GM12865 (cell line): ENCODE data around the gene EIF4EBP3.
A peak's percentile ranks its signal among the peaks of the same experiment; 100 is the strongest.

Experiments used
- DNase-seq: peaks from one replicate; pipeline ENCODE4 v3.0.0; 2010; ENCODE audit warnings: low read depth
- H3K4me3 ChIP-seq: 2 replicates; pipeline ENCODE4 v1.5.1; 2011; ENCODE audit warnings: mild to moderate bottlenecking, low read depth, low read length, control low read depth
- TF ChIP-seq, protein P1 (sequence below): IDR thresholded peaks from 2 replicates; pipeline ENCODE4 v1.5.1; 2011; ENCODE audit warnings: low read length, control low read depth, low read depth, inconsistent platforms; ENCODE audit not compliant: insufficient read depth; ENCODE audit errors: missing control alignments

The EIF4EBP3 gene

DNA sequence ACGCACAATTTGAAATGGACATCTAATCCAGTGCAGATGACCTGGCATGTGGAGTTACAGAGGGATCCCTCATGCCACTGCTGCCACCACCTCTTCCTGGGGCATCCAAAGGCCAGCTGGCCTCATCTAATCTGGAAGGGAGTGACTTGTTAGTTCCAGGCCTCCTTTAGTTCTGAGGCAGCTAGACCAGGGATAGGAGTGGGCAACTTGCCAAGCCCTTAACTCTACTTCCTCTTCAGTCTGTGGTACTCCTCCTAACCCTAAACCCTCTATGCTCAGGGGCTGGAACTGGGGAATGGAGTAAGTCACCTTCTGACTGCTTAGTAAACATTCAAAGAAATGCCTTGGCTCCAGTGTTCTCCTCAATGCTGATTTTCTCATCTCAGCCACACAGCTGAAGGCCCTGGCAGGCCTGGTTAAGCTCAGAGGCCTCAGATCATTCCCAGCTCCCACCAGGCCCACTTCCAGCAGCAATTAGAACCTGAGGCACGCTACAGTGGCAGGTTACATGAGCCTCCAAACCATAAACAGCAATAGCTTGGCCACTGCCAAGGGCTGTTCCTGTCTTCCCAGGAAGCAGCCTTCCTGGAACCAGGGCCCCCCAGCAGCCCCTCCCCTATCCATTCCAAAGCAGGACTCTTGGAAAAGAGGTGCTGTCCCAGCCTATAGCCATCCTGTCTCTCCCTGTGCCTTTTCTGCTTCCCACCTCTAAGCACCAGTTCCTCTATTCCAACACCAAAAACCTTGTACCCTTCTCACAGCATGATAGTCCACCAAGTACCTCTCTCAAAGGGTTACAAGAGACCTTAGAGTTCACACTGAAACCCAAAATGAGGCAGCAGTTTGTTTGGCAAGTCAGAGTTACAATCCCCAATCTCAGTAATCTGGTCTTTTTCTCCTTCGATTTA lies 2.0 kb downstream of the EIF4EBP3 start:
- TF ChIP-seq, protein P1, sequence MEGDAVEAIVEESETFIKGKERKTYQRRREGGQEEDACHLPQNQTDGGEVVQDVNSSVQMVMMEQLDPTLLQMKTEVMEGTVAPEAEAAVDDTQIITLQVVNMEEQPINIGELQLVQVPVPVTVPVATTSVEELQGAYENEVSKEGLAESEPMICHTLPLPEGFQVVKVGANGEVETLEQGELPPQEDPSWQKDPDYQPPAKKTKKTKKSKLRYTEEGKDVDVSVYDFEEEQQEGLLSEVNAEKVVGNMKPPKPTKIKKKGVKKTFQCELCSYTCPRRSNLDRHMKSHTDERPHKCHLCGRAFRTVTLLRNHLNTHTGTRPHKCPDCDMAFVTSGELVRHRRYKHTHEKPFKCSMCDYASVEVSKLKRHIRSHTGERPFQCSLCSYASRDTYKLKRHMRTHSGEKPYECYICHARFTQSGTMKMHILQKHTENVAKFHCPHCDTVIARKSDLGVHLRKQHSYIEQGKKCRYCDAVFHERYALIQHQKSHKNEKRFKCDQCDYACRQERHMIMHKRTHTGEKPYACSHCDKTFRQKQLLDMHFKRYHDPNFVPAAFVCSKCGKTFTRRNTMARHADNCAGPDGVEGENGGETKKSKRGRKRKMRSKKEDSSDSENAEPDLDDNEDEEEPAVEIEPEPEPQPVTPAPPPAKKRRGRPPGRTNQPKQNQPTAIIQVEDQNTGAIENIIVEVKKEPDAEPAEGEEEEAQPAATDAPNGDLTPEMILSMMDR: no peak
- DNase-seq: no peak
- H3K4me3 ChIP-seq: no peak overlapping the region

GRCh38 chr5:140550147-140551079 lies 3.0 kb downstream of the EIF4EBP3 start:
- no peak for DNase-seq
- TF ChIP-seq, protein P1: no peak
- no peak overlapping the region for H3K4me3 ChIP-seq

DNA sequence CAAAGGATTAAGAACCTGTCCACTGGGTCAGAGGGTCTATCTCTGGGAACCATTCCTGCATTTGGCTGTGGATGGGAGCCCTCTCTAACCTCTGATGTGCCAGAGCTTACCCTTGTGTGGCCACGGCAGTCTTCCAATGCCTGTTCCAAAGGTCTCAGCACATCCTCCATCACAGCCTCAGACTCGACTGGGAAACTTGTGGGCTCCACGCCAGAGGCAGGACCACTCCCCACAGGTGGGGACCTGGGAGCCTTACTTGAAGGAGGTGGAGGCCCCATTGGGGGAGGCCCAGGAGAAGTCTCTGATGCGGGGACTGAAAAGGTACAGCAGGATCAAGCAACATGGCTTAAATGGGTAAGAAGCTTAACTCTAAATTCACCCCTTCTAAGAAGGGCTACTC lies 4.4 kb downstream of the EIF4EBP3 start:
- H3K4me3 ChIP-seq: no peak overlapping the region
- TF ChIP-seq, protein P1: no peak

DNA sequence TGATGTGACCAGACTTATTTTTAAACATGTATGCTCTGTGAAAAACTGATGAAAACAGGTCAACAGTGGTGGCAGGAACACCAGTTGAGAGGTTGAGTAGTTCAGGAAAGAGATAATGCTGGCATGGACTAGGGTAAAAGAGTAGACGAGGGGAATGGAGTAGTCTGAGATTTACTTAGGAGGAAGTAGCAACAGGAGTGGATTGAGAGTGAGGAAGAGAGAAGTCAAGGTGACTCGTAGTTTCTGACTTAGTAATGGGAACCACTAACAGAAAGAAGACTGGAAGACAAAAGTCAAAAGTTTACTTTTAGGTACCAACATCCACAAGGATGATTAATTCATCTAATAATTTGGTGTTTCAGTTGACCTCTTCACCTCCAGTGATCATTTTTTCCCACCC lies 6.2 kb downstream of the EIF4EBP3 start:
- TF ChIP-seq, protein P1: no peak
- peak; percentile 32 for DNase-seq
- H3K4me3 ChIP-seq: no peak overlapping the region

More for the DNA sequence above, 4.4 kb downstream of the EIF4EBP3 start:
- no peak for DNase-seq

DNA sequence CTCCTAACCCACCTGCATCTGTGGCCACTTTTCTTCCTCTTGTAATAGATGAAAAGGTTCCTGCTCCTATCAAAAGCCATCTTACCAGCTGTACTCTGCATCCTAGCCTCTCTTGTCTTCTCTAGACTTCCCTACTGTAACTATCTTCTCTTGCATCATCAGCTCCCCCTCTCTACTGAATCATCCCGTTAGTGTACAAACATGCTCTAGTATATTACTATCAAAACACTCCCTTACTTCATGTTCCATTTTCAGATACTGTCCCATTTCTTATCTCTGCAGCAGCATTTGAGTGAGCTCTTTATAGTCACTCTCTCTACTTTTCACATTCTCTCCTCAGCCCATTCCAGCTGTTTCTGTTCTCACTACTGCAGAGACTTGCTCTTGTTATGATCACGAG lies 7.0 kb downstream of the EIF4EBP3 start:
- no peak for DNase-seq
- H3K4me3 ChIP-seq: no peak overlapping the region
- TF ChIP-seq, protein P1: no peak

GRCh38 chr5:140555747-140556312 lies 8.4 kb downstream of the EIF4EBP3 start:
- TF ChIP-seq, protein P1: no peak
- peak overlapping the region; percentile 94 for H3K4me3 ChIP-seq
- peak; percentile 37 for DNase-seq
